ENCODE results near the gene NUSAP1. TPM values are rescaled to one million over a fixed set of nuclear protein-coding genes. Genes with fewer than 3 reads are reported as not detected.
"Not testable (repeated sequence)": the region's sequence is repeated elsewhere in the genome, so short reads cannot be mapped to it uniquely, and the experiment has no call there.

NUSAP1 gene
- total RNA-seq, 1 donor from 2014 or later = 170 TPM

DNA sequence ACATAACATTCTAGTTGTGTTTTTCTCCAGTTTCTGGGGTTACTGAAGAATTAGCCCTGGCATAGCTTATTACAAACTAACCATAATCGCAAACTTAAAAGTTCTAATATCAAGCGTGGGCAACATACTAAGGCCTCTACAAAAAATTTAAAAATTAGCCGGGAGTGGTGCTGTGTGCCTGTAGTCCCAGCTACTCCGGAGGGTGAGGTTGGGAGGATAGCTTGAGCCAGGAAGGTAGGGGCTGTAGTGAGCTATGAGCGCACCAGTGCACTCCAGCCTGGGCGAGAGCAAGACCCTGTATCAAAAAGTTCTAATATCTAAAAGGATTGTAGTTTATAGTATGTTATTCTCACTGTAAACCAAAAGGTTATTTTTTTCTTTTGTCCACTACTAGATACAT, 1.4 kb upstream of the NUSAP1 start:
- intact Hi-C loops (cut with micrococcal nuclease) = loop anchor here (1.0 kb wide), 1 partner anchor 48 kb away; no protein-coding TSS in a partner anchor

DNA sequence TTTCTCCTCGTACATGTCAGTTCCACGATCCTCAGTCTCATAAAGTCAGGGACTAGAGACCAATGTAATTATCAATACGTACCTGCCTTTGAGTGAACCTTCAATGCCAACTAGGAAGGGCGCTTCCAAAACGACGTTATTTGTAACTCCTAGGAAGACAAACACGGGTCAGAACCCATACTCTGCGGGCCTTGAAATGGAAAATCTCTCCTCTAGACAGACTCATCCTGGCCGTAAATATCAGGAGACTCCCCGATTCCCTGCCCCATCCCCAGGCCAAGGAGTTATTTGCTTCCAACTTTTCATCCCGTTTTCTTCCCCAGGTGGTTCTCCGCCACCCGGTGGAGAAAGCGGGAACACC, 868 bp upstream of the NUSAP1 start:
- intact Hi-C loops (cut with micrococcal nuclease) = loop anchor here (1.0 kb wide), 1 partner anchor 49 kb away; no protein-coding TSS in a partner anchor

DNA sequence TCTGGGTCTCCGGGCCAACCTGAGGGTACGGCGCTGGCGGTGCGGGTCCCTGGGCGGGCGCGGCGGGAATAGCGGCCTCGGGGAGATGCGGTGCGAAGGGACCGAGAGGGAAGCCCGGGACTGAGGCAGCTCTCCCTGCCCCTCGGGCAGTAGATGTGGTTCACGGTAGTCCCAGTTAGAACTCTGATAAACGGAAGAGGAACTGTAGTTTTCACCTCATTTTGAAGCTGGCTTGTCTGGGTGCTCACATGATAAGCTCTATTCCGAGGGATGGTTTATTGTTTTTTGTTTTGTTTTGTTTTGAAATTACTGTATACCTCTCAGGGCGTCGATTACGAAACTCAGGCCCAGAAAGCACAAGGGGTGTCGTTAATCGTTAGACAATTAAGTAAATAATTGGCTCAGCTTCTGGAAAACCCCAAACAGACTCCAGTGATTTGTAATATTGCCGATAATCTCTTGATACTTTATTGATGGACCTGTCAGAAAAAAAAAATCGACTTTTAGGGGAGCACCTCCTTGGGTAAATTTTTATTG, 413 bp downstream of the NUSAP1 start:
- intact Hi-C loops (cut with micrococcal nuclease) = no loop called here

- intact Hi-C loops (cut with micrococcal nuclease) = no loop called here
Observed at GRCh38 chr15:41334293-41335120, 1.8 kb downstream of the NUSAP1 start.

DNA sequence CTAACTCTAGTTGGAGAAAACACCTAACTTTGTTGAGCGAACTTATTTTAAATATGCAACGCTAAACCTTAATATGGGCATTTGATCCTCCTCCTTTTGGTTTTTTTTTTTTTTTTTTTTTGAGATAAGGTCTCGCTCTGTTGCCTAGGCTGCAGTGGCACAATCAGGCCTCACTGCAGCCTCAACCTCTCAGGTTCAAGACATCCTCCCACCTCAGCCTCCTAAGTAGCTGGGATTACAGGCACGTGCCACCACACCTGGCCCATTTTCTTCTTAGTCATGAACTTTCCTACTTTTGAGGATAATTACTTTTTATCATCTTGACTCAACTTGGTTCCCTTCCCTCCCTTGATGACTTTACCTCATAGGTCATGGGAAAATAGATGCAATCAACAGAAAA, 3.9 kb downstream of the NUSAP1 start:
- intact Hi-C loops (cut with micrococcal nuclease) = no loop called here

DNA sequence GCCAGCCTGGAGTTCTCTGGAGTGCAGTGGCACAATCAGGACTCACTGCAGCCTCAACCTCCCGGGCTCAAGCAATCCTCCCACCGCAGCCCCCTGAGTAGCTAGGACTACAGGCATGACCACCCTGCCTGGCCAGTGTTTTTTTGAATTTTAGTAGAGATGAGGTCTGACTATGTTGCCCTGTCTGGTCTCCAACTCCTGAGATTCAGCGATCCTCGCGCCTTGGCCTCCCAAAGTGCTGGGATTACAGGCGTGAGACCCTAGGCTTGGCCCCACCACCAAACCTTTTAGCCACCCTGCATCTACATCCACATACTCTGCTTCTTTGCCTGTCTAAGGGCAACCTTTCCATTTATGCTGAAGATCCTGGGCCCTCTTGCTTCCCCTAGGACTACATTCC, 4.4 kb downstream of the NUSAP1 start:
- intact Hi-C loops (cut with micrococcal nuclease) = no loop called here

DNA sequence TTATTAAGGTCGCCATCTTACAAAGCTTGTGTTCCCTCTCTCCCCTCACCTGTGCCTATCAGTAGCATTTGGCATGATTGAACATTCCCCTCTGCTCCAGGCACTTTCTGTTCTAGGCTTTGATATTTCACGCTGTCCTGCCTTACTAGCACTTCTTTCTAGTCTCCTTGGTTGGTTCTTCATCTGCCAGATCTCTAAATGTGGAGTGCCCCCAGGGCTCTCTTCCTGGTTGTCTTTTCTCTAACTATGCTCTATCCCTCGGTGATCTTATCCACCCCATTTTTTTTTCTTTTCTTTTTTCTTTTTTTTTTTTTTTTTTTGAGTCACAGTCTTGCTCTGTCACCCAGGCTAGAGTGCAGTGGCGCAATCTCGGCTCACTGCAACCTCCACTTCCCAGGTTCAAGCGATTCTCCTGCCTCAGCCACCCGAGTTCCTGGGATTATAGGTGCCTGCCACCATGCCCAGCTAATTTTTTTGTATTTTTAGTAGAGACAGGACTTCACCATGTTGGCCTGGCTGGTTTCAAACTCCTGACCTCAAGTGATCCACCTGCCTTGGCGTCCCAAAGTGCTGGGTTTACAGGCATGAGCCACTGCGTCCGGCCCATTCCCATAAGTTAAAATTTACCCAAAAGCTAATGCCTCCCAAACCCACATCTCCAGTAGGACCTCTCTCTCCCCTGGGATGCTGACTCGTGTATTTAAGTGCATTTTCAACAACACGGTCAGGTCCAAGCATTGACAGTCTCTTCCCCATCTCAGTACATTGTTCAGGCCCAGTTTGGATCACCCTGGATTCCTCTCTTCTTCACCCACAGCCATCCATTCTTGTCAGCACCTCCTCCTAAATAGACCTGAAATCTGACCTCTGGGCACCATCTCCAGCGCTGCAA, 5.2 kb downstream of the NUSAP1 start:
- intact Hi-C loops (cut with micrococcal nuclease) = no loop called here

DNA sequence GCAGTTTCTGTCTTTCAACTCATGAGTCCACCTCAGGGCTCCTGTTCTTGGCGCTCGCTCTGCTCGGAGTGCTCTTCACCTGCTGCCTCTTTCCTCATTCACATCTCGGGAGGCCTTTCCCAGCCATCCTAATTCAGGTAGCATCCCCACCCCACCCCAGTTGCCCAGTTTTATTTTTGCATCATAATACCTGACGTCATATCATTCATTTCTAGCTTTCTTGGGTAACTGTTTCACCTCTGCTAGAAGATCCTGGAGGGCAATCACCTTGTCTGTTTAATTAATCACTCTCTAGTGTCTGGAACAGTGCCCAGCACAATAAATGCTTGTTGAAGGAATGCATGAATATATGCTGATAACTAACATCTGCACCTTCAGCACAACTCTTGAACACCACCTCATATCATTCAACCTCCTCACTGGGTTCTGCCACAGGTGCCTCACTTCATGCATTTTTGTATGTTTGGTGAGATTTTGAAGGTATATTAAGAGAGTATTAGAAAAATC, 7.6 kb downstream of the NUSAP1 start:
- intact Hi-C loops (cut with micrococcal nuclease) = no loop called here

GRCh38 chr15:41341519-41341918, 8.8 kb downstream of the NUSAP1 start:
- intact Hi-C loops (cut with micrococcal nuclease) = no loop called here

- intact Hi-C loops (cut with micrococcal nuclease) = no loop called here
Observed at GRCh38 chr15:41347236-41347635, 14.6 kb downstream of the NUSAP1 start.

- intact Hi-C loops (cut with micrococcal nuclease) = no loop called here
Observed at GRCh38 chr15:41350057-41350717, 17.5 kb downstream of the NUSAP1 start.

GRCh38 chr15:41354371-41354770, 21.7 kb downstream of the NUSAP1 start:
- intact Hi-C loops (cut with micrococcal nuclease) = no loop called here

DNA sequence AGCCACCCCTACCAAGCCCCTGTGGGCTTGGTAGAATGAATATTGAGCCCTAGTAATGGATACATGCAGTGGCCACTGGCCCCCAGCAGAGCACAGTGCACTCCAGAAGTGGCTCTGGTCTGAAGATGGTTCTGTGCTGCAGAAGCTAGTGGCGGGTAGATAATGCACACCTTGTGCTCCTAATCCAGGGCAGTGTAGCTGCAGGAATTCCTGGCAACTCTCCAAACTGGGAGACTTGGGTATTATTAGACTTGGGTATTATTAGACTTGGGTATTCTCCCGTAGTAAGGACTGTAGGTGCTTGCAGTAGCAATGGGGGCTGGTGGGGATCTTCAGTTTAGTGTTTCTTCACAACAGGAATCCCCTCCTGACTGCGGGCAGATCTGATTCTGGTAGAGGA, 34.7 kb downstream of the NUSAP1 start:
- intact Hi-C loops (cut with micrococcal nuclease) = loop anchor here (10.0 kb wide), 1 partner anchor 63 kb away; no protein-coding TSS in a partner anchor

- intact Hi-C loops (cut with micrococcal nuclease) = no loop called here
Observed at GRCh38 chr15:41377978-41378377, 45.3 kb downstream of the NUSAP1 start.

- intact Hi-C loops (cut with micrococcal nuclease) = not testable (repeated sequence)
Observed at GRCh38 chr15:41383974-41384749, 51.5 kb downstream of the NUSAP1 start.

GRCh38 chr15:41387646-41388045, 55.0 kb downstream of the NUSAP1 start:
- intact Hi-C loops (cut with micrococcal nuclease) = no loop called here

GRCh38 chr15:41392659-41393058, 60.0 kb downstream of the NUSAP1 start:
- intact Hi-C loops (cut with micrococcal nuclease) = no loop called here

- intact Hi-C loops (cut with micrococcal nuclease) = no loop called here
Observed at GRCh38 chr15:41394924-41395323, 62.2 kb downstream of the NUSAP1 start.

DNA sequence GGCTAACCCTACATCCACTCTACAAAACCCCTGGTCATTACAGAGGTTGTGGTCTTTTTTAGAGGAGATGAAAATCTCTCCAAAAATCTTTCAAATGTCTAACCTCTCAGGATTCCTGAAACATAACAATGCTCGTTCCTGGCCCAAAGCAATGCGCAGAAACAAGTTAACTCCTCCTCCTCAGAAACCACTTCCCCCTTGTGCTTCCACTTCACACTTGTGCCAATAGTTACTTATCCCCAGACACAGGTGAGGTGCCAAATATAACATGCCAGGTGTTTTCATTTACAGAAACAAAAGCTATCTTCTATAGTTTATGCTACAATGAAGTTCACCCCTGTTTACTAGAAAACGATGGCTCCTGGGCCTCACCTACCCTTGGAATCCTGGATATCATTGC, 63.4 kb downstream of the NUSAP1 start:
- intact Hi-C loops (cut with micrococcal nuclease) = no loop called here

DNA sequence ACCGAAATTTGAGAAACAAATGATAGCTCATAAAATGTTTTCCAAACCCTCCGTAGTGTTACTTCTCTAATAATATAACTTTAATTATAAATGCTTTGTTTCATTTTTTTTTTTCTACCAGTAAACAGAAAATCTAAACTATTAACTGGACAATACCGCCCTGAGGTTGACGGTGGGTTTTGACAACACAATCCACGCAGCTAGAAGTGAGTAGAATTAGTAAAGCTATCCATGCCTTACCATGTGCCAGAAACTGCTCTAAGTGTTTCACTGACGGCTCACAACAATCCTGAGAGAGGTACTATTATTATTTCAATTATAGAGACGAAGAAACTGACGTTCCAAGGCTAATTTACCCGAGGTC, 69.2 kb downstream of the NUSAP1 start:
- intact Hi-C loops (cut with micrococcal nuclease) = loop anchor here (1.0 to 5.0 kb wide), 8 partner anchors 14 to 370 kb away; partner anchors contain the start of genes CHP1, INO80, MAPKBP1 and RPAP1

Measured in T-helper 1 cell treated with Interleukin-12 subunit alpha and Interleukin-12 subunit beta and Interleukin-4 antibody, amounts not matched to agents 30 ng/mL and 1 ng/mL, for 36 hours (primary cell).